NCI-H2171 (cell line): ENCODE data around the gene TGIF1.
"Not testable (repeated sequence)": the region's sequence is repeated elsewhere in the genome, so short reads cannot be mapped to it uniquely, and the experiment has no call there.

Experiments
- DNase-seq: peaks from one replicate; lab custom pipeline; 2025; lab: John Stamatoyannopoulos, UW

TGIF1 gene

DNA sequence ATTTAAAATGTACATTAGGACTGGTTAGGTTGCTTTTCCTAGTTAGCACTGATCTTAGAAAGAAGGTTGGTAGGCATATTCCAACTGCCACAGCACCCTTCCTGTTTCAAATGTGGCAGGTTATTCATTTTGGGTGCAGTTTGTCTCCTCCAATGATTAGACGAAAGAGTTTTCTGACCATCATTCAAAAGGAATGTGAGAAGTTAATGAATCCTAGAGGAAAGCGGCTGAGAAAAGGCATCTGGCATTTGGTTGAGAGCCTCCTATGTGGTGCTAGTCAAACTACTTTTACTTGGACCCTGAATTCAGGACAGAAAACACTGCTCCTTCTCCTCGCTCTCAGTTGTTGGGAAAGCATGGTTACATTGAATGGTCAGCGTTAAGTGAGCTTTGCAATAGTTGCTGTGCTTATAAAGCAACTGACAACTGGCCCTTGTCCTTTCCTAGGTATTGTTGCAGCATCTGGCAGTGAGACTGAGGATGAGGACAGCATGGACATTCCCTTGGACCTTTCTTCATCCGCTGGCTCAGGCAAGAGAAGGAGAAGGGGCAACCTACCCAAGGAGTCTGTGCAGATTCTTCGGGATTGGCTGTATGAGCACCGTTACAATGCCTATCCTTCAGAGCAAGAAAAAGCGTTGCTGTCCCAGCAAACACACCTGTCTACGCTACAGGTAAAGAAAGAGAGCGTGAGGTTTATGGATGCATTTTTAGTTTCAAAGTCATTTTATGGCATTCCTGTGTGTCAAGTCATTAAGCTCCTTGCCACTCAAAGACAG, 6.1 kb downstream of the TGIF1 start:
- DNase-seq = no peak

DNA sequence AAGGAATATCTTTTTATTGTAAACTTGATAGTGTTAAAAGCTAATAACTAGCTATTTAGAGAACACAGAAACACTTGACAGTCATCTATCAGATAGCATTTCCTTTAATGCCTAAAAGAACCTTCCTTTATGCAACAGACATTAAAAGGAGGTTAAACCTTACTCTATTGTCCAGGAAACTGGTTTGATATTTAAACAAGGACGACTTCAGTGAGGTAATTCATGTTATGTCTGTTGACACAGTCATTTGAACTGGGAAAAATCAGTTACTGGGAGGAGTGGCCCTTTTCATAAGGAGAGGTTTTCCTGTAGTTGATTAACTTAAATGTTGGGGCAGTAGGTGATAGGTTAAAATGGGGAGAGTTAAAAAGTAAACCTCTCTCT, 6.7 kb downstream of the TGIF1 start:
- no peak for DNase-seq

DNA sequence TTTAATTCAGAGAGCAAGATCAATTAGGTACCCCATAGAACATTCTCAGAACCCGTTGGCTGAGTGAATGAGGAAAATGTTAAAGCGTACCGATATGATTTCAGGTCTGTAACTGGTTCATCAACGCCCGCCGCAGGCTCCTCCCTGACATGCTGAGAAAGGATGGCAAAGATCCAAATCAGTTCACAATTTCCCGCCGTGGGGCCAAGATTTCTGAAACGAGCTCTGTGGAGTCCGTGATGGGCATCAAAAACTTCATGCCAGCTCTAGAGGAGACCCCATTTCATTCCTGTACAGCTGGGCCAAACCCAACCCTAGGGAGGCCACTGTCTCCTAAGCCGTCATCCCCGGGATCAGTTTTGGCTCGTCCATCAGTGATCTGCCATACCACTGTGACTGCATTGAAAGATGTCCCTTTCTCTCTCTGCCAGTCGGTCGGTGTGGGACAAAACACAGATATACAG, 7.3 kb downstream of the TGIF1 start:
- no peak for DNase-seq

DNA sequence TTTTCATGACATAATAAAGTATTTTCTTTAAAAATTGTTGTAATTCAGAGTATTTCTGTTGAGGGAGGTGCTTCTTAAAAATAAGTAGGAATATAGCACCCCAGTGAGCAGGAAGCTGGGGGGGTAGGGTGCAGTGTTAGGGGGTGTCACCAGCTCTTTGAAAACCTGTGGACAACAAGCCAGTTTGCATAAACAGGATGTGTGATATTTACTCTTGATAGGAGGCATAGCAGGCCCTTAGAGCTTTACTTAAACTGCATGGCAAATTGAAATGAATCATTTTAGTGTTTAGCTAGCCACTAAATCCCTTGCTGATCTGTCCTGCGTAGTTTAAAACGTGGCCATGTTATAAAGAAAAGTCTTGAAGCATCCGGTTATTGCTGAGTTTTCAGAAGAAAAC, 8.4 kb downstream of the TGIF1 start:
- no peak for DNase-seq

DNA sequence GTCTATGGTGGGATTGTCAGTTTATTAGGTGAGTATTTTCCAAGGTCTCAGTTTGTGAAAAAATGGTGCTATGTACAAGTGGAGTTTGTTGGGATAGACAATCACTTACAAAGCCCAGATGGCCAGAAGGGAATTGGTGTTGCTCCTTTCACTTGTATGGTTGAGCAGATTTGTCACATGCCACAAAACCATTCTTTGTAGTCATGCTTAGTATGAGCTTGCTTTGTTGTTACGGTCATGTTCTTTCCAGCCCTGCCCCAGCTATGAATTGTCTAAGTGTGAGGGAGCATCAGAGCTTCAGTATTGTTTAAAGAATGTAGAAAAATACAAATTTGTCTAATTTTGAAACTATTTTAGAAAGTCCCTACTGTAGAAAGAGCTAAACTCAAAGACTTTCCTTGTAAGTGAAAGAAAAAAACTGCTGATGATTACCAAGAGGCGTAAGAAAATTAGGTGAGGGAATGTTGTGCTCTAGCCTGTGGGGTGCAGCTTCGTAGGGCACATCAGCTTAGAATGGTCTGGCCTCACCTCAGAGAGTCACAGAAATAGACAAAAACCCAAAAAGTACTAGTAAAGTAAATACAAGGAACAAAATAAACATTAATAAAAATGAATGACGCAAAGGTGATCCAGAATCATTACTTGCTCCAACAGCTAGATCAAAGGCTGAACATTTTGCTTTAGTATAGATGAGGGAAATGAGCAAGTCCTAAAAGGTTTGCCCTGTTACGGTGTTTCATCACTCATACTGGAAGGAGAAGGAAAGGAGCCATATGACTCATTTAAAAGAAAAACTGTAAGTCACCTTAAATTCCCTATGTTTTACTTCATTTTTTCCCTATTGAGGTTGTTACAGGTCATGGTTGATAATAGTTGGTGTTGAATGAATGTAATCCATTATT, 9.2 kb downstream of the TGIF1 start:
- DNase-seq = no peak

DNA sequence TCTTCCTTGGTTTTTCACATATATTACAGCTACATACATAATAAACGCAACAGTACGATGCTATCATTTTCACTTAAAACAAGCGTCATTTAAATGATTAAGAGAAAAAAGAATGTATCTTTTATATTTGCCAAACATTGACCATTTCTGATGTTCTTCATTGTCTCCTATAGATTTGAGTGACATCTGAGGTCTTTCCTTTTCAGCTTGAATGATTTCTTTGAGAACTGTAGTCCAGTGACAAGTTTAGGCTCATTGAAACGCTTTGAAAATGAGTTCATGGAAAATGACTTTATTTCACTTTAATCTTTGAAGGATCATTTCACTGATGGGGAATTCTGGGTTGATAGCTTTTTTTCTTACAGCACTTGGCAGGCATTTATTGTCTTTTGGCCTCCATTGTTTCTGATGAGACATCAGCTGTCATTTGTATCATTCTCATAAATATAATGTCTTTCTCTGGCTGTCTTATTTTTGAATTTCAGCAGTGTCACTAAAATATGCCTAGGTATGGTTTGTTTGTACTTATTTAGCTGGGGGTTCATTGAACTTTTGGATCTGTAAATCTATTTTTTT, 10.9 kb downstream of the TGIF1 start:
- DNase-seq = no peak

DNA sequence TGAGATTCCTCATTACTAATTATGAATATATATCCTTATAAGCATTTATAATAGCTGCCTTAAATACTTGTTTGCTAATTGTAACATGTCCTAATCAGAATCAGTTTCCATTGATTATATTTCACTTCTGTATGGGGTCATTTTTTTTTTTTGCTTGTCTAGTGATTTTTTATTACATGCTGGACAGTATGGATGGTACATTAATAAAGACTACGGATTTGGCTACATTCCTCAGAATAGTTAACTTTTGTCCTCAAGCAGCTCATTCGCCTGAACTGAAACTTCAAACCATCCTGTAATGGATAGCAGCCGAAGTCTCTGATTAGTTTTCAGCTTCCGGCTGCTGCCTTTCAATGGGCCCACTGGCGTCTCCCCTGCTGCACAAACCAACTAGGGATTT, 11.7 kb downstream of the TGIF1 start:
- no peak for DNase-seq

DNA sequence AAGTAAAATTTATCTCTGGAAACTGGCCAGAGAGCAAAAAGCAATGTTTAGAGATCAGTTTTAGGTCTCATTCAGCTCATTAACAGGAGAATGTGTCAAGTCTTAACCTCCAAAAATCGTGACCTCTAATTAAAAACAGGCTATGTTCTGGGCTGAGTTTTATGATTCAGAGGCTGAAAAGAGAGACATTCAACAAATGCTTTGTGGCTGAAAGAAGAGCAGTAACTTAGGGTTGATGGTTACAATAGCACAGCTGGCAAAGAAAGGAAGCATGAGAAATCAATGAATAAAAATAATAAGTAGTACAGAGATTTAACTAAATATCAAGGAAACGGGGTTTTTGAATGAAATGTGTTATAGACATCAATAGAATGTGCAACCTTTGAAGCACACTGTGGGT, 13.1 kb downstream of the TGIF1 start:
- DNase-seq = no peak

DNA sequence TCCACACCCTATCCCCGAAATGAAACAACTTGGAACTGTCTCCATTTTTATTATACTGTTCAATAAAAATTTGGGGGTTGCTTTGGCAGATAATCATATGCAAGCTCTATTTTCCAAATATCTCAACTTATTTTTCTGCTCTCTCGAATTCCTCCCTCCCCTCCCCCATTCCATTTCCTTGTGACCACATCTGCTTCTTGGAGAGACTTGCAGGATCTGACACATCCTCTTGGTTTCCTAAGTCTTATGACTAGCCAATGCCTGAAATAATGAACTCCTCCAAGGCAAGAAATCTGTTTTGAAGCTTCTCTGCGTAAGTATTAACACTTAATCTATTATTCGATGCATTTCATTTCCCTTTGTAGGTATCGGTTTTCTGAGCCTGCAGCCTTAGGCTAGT, 16.1 kb downstream of the TGIF1 start:
- DNase-seq = no peak

GRCh38 chr18:3466872-3467271, 16.9 kb downstream of the TGIF1 start:
- no peak for DNase-seq

- DNase-seq = no peak
These were observed 18.2 kb downstream of the TGIF1 start for GRCh38 chr18:3468066-3468705.

DNA sequence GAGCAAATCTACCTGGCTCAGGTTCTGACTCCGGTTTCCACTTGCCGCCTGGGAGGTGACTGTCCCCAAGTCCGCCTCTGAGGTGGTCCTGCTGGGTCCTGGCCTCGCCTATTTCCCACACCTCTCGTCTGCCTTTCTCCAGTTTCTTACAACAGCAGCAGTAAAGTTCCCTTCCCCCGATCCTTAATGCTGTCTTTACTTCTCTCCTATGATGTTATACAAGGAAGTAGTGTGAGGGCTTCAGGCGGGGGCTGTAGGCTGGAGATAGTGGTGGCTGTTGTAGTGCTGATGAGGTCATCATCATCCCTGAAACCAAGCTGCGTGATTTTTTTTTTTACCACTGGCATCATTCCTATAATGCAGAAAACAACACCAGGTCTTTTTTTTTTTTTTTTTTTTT, 18.9 kb downstream of the TGIF1 start:
- no peak for DNase-seq

GRCh38 chr18:3471141-3471648, 21.2 kb downstream of the TGIF1 start:
- no peak for DNase-seq

DNA sequence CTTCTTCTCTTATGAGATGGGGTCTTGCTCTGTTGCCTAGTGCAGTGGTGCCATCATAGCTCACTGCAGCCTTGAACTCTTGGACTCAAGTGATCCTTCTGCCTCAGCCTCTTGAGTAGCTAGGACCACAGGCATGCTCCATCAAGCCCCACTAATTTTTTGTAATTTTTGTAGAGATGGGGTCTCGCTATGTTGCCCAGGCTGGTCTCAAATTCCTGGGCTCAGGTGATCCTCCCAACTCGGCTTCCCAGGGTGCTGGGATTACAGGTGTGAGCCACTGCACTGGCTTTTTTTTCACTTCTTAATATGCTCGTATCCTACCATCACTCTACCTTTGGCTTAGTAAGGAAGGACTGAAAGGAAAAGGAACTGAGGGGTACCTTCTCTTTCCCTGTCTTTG, 22.1 kb downstream of the TGIF1 start:
- not testable (repeated sequence) for DNase-seq

GRCh38 chr18:3472681-3473544, 22.9 kb downstream of the TGIF1 start:
- DNase-seq = no peak

DNA sequence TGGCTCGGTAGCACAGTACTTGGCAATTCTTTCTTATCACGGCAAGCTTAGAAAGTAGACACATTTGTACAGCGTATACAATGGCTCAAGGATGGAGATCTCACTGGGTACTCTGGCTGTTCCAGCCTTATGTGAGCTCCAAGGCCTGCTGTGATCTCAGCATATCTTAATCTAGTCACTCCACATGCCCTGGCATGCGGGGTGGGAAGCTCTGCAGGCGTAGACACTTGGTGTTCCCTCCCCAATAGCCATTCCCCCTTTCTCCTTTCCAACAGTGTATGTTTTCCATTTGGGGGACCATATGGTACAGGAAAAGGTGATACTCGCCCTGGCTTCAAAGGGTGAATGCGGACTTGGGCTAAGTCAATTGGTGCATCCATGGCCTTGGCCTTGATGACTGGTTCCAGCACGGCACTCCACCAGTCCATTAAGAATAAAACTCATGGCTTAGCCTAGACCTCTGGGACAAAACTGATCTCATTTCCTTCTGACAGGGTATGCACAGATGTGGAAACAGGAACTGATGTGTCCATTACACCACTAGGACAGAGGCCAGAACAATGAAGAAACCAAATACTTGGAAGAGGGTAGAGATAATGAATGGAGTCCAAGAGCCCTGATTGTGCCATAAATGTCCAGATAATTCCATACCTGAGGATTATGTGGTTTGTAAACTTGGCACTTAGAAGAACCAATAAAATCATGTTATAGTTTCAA, 28.4 kb downstream of the TGIF1 start:
- DNase-seq = no peak

DNA sequence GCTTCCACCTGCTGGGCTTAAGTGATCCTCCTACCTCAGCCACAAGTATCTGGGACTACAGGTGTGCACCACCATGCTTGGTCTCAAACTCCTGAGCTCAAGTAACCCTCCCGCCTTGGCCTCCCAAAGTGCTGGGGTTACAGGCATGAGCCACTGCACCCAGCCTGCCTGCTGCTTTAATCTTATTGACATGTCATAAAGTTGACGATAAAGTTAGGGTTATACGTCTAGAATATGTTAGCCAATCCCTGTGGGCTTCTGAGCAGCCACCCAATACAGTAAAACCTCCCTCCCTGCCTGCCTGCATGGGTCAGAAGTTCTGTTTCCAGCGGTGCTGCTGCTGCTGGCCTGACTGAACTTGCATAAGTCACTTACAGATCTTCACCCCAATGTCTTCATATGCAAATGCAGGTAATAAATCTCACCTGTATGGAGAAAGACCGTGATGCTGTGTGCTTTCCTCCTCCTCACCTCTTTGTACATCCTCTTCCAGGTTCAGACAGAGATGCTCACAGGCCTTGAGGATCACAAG, 30.1 kb downstream of the TGIF1 start:
- no peak for DNase-seq

GRCh38 chr18:3480827-3481573, 31.0 kb downstream of the TGIF1 start:
- DNase-seq = no peak

DNA sequence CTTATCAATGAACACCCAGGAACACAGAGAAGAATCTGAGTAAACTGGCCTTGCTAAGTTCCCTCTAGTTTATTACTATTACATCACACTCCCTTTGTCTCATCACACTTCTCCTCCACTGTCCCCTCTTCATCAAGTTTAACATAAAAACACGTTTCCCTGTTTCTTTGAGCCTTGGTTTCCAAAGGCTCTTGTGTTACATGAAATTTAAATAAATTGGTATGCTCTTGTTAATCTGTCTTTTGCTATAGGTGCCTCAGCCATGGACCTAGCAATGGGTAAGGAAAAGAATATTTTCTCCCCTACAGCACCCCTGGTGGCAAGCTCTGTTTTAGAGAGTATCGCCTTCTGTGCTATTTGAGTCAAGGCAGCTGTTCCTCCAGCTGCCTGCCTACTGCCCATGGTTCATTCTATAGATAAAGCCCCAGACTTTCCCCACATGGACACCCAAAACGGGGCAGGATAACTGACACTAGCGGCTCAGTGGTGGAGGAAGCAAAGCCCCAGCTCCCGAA, 31.8 kb downstream of the TGIF1 start:
- DNase-seq = no peak
